Stimulated activated CD8-positive, alpha-beta memory T cell treated with anti-CD3 and anti-CD28 coated beads, Interleukin-12 subunit alpha, Interleukin-12 subunit beta, amount 100 ng/mL, for 4 hours (primary cell): Measurements from ENCODE around the gene CPAMD8.
A peak's percentile ranks its signal among the peaks of the same experiment; 100 is the strongest.

Experiments used
- DNase-seq: peaks from one replicate; pipeline ENCODE4 v3.0.0-alpha.2; 2020; ENCODE audit warnings: low read depth

CPAMD8 gene

DNA sequence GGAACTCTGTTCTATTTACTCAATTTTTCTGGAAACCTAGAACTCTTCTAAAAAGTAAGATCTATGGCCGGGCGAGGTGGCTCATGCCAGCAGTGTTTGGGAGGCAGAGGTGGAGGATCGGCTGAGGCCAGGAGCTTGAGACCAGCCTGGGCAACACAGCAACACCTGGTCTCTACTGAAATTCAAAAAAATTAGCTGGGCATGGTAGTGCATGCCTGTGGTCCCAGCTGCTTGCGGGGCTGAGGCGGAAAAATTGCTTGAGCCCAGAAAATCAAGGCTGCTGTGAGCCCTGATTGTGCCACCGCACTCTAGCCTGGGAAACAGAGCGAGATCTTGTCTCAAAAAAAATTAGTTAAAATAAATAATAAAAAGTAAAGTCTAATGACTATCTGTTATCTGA lies 109.2 kb downstream of the CPAMD8 start:
- no peak for DNase-seq

DNA sequence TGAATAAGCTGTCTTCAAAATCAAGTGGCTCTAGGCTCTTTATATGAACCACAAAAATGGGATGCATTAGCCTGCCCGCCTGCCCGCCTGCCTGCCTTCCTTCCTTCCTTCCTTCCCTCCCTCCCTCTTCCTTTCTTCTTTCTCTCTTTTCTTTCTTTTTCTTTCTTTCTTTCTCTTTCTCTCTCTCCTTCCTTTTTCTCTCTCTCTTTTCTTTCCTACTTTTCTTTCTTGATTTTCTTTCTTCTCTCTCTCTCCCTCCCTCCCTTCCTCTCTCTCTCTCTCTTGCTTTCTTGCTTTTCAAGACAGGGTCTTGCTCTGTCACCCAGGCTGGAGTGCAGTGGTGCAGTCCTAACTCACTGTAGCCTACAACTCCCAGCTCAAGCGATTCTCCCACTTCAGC lies 110.9 kb downstream of the CPAMD8 start:
- DNase-seq, result no peak

DNA sequence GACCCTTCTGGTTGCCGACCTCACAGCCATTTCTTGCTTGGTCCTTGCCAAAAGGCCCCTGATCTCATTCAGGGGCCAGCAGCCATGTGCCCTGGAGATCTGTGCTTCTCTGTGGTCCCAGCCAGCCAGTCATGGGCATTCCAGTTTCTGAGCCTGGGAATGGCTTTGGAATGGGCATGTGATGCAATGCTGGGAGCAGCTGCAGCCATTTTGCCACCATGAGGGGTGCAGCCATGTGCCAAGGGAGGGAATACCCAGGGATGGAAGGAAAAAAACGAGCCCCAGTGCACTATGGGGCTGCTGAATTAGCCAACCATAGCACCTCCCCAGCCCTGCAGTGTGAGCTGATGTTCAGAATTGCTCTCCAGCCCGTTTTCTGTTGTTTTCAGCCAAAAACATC lies 111.5 kb downstream of the CPAMD8 start:
- no peak for DNase-seq

DNA sequence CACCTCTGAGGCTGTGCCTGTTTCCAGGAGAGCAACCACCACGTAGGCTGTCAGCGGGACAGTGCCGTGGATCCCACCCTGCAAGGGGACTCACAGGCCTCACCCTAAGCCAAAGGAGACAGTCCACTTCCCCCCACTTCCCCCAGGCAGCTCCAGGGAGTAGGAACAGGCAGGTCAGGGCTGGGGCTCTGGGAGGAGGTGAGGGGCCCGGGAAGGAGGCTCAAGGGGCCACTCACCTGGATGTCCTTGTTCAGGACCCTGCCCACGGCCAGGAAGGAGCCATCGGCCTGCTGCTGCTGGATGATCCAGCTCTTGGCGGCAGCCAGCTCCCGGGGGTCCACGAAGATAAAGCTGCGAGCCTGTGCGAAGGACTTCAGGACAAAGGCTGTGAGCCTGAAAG lies 112.2 kb downstream of the CPAMD8 start:
- DNase-seq, result no peak

DNA sequence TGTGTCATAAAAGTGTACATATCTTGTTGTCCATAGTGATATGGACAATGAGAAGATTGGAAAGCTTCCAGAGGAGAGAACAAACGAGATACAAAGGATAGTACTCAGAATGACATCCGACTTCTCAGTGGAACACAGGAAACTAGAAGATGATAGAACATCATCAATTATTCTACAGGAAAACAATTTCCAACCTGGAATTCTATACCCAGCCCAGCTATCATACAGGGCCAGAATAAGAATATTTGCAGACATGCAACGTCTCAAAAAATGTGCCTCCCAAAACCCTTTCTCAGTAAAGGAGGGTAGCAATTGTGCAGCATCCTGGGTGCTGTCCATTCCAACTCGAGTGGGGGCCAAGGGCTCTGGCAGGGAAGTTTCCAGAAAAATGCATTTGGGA lies 113.8 kb downstream of the CPAMD8 start:
- no peak for DNase-seq

DNA sequence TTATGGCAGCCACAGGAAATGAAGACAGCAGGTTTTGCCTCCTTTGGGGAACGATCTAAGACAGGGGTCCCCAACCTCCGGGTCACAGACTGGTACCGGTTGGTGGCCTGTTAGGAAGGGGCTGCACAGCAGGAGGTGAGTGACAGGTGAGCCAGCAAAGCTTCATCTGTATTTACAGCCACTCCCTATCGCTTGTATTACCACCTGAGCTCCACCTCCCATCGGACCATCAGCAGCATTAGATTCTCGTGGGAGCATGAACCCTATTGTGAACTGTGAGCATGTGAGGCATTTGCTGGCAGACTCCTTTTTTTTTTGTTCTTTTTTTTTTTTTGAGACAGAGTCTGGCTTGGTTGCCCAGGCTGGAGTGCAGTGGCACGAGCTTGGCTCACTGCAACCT lies 115.6 kb downstream of the CPAMD8 start:
- no peak for DNase-seq

DNA sequence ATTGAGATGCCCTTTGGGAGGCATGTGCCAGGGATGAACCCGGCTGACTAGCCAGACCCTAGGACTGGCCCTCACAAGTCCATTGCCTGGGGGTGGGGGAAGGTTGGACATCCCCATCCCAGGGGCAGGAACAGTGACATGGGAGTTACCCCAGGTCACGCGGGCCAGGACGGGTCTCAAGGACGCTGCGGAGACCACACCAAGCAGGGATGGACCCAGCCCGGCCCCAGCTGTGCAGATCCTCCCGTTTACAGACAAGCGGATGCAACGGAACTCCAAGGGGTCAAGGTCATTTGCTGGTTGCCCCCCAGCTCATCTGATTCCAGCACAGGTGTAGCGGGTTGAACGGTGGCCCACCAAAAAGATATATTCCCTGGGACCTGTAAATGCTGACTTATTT lies 117.9 kb downstream of the CPAMD8 start:
- DNase-seq, result no peak

DNA sequence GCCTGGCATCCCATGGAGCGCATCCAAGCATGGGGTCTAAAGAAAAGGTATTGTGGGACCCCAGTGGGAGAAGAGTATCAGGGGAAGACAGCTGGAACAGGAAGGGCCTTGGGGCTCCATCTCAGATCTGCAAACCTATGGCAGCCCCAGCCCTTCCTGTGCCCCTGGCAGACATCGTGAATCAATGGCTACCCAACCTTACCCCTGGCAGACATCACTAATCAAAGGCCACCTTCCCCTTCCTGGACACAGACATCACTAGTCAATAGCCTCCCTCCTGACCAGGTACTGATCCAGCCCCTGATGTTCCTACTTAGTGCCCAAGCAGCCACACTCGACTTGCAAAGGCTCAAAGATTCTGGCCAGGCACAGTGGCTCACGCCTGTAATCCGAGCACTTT lies 122.0 kb downstream of the CPAMD8 start:
- no peak for DNase-seq

DNA sequence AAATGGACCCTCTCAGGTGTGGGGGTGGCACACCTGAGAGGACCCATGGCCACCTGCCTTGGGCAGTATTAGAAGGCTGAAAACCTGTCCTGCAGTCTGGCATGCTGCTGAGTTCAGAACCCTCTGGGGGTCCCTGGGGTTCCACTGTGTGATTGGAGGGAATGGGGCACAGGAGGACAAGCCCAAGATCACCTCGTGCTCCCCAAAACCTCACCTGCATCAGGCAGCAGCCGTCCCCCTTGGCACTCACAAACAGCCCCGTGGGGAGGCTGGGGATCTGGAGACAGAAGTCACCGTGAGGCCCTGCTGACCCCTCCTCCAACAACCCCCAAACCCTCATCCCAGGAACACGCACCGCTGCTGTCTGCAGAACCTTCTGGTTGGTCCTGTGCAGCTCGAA lies 123.3 kb downstream of the CPAMD8 start:
- no peak for DNase-seq

DNA sequence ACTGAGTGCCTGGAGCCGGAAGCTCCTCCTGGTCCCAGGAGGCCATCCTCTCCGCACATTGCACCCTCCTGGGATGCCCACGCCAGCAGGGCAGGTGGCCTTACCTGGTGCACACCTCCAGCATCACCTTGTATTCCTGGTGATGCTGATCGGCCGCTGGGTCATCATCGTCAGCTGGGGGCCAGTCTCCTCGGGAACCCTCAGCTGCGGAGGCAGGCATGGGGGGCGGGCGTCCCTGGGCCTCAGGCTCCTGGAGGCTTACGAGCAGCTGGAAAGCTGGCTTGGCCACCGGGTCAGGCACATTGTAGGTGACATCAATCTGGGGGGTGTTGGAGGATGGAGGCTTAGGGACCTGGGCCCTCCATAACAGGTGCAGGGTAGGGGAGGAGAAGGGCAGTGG lies 124.1 kb downstream of the CPAMD8 start:
- DNase-seq, result no peak

DNA sequence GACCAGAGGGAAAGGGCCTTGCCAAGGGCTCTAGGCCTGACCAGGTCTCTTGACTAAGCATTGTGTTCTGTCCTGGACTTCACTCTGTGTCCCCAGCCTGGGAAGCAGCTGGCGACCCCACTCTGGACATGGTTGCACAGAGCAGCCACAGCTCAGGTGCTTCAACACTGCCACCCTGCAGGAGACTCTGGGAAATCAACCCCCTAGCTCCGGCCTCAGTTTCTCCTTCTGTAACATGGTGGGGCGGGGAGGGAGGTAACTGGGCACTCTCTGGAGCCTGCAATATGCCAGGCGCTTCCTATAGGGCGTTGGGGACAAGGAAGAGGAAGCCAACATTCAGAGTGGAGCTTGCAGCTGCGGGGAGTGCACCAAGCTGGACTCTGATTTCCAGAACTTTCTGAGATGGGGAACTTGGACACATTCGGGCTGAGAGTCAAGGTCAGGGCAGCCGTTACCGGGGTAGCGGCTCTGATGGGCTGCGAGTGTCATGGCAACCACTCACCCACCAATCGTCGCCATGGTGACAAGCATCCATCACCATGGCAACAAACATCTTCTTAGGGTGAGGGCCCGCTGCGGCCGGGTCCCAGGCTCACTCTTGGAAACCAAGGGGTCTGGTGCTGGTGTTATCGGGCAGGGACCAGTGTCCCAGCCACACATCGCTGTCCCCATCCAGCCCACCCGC lies 125.0 kb downstream of the CPAMD8 start:
- DNase-seq, result no peak

DNA sequence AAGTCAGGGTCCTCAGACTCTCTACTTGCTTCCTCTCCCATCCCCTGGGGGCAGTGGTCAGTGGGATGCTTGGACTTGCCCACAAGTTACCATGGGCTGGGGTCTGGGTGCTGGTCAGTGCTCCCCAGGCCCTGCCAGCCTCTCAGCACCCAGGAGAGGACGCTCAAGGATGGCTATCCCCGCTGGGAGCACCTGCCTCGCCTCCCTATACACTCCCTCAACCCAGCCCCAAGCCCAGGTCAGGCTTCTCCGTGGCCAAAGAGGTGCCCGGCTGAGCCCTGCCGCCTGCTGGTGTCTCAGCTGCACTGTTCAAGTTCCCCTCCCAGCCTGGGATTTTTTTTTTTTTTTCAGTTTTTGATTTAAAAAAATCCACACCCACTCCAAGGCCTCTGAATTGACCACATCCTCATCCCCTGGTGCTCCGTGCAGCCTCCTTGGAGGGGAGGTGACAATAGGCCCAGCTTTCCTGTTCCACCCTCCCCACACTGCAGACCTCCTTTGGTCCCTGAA lies 127.0 kb downstream of the CPAMD8 start:
- no peak for DNase-seq

DNA sequence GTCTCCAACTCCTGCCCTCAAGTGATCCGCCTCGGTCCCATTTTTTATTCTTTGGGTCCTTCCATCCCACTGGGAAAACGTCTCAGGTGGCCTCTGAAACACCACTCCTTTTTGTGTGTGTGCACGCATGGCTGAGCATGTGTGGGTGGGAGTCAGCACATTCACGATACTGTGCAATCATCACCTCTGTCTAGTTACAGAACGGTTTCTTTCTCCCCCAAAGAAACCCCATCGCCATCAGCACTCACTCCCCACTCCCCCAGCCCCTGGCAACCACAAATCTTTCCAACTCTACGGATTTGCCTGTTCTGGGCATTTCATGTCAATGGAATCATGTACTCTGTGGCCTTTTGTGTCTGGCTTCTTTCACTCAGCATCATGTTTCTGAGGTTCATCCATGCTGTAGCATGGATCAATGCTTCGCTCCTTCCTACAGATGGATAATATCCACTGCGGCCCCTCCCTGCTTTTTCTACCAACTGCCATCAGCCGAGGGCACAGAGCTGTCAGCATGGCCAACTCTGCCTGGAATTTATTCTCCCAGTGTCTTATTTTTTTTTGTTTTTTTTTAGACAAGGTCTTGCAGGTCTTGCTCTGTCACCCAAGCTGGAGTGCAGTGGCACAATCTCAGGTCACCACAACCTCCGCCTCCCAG lies 128.1 kb downstream of the CPAMD8 start:
- DNase-seq, result no peak

DNA sequence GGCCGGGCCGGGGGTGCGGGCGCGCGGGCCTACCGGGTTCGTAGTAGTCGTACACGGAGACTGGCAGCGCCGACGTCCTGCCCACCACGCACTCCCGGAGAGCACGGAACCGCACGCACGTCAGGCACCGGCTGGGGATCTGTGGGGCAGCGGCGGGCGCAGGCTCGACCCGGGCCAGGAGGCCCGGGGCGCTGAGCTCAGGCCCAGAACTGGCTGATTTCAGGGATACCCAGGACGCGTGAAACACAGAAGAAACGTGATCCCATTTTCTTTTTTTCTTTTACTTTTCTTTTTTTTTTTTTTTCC lies 128.8 kb downstream of the CPAMD8 start:
- no peak for DNase-seq

DNA sequence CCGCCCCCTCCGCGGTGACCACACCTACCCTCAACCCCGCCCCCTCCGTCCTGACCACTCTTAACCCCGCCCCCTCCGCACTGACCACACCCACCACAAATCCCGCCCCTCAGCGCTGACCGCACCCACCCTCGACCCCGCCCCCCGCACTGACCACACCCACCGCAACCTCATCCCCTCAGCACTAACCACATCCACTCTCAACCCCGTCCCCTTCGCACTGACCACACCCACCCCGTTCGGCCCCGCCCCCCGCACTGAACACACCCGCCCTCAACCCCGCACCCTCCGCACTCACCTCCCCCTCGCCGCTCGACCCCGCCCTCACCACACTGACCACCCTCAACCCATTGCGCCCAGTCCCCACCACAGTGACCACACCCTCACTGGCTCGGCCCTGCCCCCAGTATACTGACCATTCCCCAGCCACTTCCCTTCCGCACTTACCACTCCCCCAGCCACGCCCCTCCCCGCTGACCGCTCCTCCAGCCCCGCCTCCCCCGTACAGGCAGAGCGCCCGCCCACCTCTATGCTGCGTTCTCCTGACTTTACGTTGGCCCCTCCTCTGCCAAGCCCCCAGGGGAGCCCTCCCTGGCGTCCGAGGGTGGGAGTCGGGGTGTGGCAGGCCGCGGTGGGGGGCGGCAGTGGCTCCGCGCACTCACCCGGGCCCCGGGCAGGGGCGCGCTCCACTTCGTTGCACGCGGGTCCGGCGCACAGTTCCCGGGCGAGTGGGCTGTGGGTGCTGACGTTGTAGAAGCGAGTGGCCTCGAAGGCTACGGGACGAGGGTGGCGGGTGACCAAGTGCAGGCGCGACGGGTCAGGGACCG lies 129.4 kb downstream of the CPAMD8 start:
- DNase-seq, result peak; percentile 53

DNA sequence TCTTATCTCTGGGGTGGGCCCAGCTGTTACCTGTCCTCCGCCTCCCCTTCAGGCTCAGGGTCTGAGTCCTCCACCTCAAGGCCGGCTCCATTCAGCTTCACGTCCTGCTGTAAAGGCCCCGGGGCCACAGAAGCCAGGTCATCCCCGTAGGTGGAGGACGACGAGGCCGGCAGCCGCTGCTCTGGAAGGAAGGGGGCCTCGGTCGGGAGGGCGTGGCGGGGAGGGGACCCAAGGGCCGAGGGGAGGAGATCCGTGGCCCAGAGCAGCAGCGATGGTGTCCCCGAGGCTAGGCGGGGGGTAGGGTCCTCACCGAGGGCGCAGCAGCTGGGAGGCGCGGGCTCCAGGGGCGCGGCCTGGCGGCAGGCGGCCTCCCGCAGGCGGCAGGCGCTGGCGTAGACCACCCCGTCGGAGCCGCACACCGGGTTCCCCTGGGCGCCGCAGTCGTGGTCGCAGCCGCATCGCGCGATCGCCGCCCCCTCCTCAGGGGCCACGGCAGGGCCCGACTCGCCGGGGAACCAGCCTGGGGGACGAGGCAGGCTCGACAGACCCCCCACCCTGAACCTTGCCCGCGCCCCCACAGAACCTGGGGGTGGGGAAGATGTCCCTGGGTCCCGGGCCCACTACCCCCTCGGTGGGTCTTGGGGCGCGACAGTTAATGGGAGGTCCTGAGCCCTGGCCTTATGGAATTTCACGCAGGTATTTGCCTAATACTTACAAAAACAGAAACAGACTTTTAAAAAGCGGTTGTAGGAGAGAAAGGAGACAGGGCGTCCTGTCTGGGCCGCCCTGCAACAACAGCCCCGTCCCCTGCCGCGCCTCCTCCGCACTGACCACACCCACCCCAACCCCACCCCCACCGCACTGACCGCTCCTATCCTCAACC lies 130.2 kb downstream of the CPAMD8 start:
- DNase-seq, result no peak

DNA sequence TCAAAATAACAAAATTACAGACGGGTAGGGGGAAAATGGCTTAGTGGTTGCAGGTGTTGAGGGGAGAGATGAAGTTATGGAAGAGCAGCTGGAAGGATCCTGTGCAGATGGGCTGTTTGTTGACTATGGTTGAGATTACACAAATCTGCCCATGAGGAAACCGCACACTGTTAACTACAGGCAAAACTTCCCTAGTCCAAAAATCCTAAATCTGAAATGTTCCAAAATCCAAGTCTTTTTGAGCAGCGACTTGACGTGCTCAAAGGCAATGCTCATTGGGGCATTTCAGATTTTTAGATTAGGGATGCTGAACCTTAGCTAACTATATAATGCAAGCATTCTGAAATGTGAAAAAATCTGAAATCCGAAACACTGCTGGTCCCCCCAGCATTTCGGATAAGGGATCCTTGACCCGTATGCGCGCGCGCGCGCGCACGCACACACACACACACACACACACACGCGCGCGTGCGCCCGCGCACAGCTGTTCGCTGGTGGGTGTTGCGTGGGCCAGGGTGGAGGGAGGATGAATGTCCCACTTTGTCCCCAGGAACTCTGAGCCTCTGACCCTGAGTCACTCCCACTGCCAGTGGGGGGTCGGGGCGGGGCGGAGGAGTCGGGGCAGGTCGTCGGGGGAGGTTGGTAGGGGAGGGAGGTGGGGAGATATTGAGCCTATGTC lies 131.0 kb downstream of the CPAMD8 start:
- DNase-seq, result no peak

DNA sequence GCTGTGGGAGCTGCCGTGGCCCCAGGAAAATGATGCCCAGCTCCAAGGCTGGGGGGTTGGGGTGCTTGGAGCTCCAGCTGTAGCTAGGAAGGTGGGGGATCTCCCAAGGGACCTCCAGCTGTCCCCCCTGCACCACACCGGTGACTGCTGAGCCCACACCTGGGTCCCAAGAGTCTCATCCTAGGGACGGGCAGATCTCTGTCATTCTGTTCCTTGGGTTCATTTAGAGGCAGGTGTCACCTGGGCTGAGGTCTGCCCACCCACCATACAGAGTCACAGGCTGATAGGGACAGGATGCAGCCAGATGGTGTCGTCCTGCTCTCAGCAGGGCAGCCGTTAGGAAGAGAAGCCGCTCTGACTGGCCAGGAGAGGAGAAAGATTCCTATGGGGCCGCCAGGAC lies 132.5 kb downstream of the CPAMD8 start:
- DNase-seq, result no peak

DNA sequence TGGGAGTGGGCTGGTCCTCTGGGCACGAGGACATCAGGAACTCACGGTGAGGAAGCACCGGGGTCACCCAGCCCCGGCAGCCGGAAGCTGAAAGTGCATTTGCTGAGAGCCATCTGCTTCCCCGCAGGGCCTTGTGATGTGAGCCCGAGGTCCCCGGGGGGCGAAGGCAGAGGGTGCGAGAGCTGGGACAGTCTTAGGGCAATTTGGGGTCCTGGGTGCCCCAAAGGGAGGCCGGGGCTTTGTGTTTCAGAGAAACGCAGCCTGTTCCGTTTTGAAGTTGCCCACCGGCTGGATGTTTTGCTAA lies 133.0 kb downstream of the CPAMD8 start:
- DNase-seq, result no peak

DNA sequence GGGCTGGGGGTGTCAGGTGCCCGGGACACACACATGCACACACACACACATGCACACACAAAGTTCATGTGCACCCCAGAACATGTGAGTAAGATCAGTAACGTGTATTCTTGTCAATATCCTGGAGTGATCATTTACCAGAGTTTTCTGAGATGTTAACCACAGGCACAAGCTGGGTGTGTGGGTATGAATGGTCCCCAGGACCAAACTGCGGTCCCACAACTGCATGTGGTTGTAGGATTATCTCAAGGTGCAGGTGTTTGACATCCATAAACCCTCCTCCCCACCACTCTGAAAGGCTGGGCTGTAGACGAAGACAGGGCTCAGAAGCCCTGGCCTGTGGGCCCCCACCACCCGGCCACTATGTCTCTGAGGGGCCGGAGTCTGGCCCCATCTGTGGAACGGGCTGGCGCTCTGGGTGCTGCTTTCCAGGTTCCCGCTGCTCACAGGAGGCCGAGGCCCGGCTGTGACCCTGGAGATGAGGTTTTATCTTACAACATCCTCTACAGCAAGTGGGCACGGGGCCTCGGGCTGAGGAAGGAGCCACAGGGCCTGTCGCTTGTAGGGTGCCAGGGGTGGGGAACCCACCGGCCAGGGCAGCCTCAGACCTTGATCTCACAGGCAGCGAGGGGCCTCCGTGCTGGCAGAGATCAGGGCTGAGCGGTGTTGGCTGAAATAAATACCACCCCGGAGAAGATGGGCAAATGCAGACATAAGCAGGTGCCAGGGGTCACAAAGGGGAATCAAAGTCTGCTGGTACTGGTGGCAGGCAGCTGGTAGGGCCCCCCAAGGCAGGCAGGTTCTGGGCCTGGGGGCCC lies 133.5 kb downstream of the CPAMD8 start:
- no peak for DNase-seq

DNA sequence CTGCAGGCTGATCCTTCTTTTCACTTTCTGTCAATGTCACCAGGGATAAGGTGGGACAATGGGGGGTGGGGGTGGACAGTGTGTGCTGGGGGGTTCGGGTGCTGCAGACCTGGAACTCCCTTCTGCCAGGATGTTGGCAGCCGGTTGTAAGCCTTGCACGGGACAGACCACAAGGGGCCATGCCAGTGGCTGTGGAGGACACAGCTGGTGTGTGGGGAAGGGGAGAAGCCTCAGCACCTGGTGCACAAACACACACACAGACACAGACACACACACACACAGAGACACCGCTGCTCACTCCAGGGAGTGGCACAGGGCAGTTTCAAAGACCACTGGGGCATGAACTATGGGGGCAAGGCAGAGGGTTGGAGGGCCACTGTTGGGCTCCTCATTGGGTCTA lies 134.2 kb downstream of the CPAMD8 start:
- DNase-seq, result no peak
